ENCODE results near the gene WDR70. TPM values are rescaled to one million over a fixed set of nuclear protein-coding genes. Genes with fewer than 3 reads are reported as not detected.

Gene WDR70
- total and polyA plus RNA-seq, 10 of the 15 experiments (the other 5 are each of a cell fraction or from before 2014, with no cell fraction given): 10.9 to 33.6 (median 29.1) TPM

- Histone ChIP-seq H4K20me1 (ENCODE audit: control insufficient read depth, insufficient read depth) (no peaks in the 10 kb centered on the region), H3K36me3 (ENCODE audit: control insufficient read depth in 2 of 2, insufficient read depth in 2 of 2, low read length in 1 of 2) (no peaks in the 10 kb centered on the region), H3K27ac (ENCODE audit: control insufficient read depth, insufficient read depth) (no peak overlapping the region), H3K9me3 (replicated peaks; ENCODE audit: control insufficient read depth, insufficient read depth, low read length) (no peaks in the 10 kb centered on the region; the same call in 2 of the 3 replicates), H3K4me2 (ENCODE audit: control insufficient read depth, insufficient read depth) (no peak overlapping the region), H3K27me3 (replicated peaks in 1 of 2; ENCODE audit: control insufficient read depth in 2 of 2, insufficient read depth in 2 of 2, low read length in 1 of 2) (no peaks in the 10 kb centered on the region), H3K9ac (ENCODE audit: control insufficient read depth, insufficient read depth, low read length) (no peak overlapping the region), H3K4me3 (no peak overlapping the region), H3K79me2 (ENCODE audit: control insufficient read depth, insufficient read depth, low read length) (no peaks in the 10 kb centered on the region), H2AFZ (ENCODE audit: control insufficient read depth, low read depth, low read length) (no peak overlapping the region), H3K4me1 (ENCODE audit: control insufficient read depth, insufficient read depth, low read length) (no peaks in the 10 kb centered on the region)
- FAIRE-seq (no peak), ATAC-seq (no peak), DNase-seq (ENCODE audit: low read depth, low spot score) (no peak)
- POLR2A ChIA-PET: no interaction called here
- 52% methylated on average over 2 of the region's 2 CpGs for WGBS (ENCODE audit: insufficient coverage, insufficient replicate concordance, low lambda C conversion rate, missing lambda C conversion rate)
- intact Hi-C loops (cut with micrococcal nuclease; ENCODE audit: unreplicated experiment) (no loop called here), in situ Hi-C loops (cut with MboI) (no loop called here)
- TF ChIP-seq SUPT20H (IDR thresholded peaks at IDR 0.05; ENCODE audit: borderline replicate concordance, control insufficient read depth, low read depth, low read length) (no peak), KAT2A (conservative IDR thresholded peaks at IDR 0.05; ENCODE audit: control insufficient read depth, low read depth, low read length) (no peak)
- TF ChIP-seq, protein P1, sequence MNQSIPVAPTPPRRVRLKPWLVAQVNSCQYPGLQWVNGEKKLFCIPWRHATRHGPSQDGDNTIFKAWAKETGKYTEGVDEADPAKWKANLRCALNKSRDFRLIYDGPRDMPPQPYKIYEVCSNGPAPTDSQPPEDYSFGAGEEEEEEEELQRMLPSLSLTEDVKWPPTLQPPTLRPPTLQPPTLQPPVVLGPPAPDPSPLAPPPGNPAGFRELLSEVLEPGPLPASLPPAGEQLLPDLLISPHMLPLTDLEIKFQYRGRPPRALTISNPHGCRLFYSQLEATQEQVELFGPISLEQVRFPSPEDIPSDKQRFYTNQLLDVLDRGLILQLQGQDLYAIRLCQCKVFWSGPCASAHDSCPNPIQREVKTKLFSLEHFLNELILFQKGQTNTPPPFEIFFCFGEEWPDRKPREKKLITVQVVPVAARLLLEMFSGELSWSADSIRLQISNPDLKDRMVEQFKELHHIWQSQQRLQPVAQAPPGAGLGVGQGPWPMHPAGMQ (IDR thresholded peaks at IDR 0.05; ENCODE audit: borderline replicate concordance): no peak
- TF ChIP-seq, protein P2, sequence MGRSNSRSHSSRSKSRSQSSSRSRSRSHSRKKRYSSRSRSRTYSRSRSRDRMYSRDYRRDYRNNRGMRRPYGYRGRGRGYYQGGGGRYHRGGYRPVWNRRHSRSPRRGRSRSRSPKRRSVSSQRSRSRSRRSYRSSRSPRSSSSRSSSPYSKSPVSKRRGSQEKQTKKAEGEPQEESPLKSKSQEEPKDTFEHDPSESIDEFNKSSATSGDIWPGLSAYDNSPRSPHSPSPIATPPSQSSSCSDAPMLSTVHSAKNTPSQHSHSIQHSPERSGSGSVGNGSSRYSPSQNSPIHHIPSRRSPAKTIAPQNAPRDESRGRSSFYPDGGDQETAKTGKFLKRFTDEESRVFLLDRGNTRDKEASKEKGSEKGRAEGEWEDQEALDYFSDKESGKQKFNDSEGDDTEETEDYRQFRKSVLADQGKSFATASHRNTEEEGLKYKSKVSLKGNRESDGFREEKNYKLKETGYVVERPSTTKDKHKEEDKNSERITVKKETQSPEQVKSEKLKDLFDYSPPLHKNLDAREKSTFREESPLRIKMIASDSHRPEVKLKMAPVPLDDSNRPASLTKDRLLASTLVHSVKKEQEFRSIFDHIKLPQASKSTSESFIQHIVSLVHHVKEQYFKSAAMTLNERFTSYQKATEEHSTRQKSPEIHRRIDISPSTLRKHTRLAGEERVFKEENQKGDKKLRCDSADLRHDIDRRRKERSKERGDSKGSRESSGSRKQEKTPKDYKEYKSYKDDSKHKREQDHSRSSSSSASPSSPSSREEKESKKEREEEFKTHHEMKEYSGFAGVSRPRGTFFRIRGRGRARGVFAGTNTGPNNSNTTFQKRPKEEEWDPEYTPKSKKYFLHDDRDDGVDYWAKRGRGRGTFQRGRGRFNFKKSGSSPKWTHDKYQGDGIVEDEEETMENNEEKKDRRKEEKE (IDR thresholded peaks at IDR 0.05): no peak
- SMC1A ChIA-PET (ENCODE audit: uncharacterized antibody, unreplicated experiment): no interaction called here
- CTCF ChIA-PET: no interaction called here
- RAD21 ChIA-PET (ENCODE audit: unreplicated experiment): no interaction called here
- no TSS peak for BruUV-seq (replicated peaks)
These were observed 410.9 kb downstream of the WDR70 start for GRCh38 chr5:37789991-37790390.

All from GM12878 (cell line).